ENCODE measurements around the gene UGT1A4. TPM values are rescaled to one million over a fixed set of nuclear protein-coding genes. Genes with fewer than 3 reads are reported as not detected.

Gene UGT1A4
- total and polyA plus RNA-seq, 9 of the 15 experiments (the other 6 are each of a cell fraction or from before 2014, with no cell fraction given): not detected

DNA sequence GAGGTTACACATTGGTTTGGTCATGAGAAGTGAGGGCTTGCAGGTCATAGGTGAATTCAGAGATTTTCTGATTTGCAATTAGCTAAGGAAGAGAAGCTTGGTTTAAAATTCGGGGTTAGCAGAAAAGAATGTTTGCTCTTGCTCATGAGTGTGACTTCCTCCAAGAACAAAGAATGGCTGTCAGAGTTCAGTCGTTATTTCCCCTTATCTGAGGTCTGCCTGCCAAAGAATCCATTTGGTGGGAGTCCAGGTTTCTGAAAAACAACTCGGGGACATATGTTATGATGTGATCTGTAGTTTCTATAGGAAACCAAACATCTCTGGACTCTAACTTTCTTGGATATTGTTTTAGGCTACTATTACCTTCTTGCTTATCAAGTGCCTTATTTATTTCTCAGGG, 29.0 kb upstream of the UGT1A4 start:
- CTCF ChIA-PET (ENCODE audit: low intra/inter-chr PET ratio): no interaction called here
- Histone ChIP-seq H3K79me2 (ENCODE audit: control insufficient read depth, insufficient read depth, low read length) (no peaks in the 10 kb centered on the region), H3K4me2 (ENCODE audit: insufficient read depth, low read length) (no peak overlapping the region), H4K20me1 (replicated peaks; ENCODE audit: control insufficient read depth, insufficient read depth, low read length) (no peaks in the 10 kb centered on the region; the same call in 1 of the 2 replicates), H3K27me3 (ENCODE audit: control insufficient read depth in 2 of 2, insufficient read depth in 2 of 2, low read length in 2 of 2) (peaks cover 0 to 8% of the 10 kb centered on the region in 2 experiments; a peak in 3 of 5 replicates), H2AFZ (ENCODE audit: low read depth, low read length) (no peak overlapping the region), H3K27ac (ENCODE audit: extremely low read depth, low read depth, low read length) (no peak overlapping the region), H3K4me1 (replicated peaks in 1 of 2; ENCODE audit: control insufficient read depth in 2 of 2, insufficient read depth in 2 of 2, low read length in 2 of 2) (no peaks in the 10 kb centered on the region), H3K36me3 (ENCODE audit: control insufficient read depth, insufficient read depth, low read length) (no peaks in the 10 kb centered on the region), H3K9me1 (ENCODE audit: control insufficient read depth, insufficient read depth, low read length) (no peaks in the 10 kb centered on the region), H3K9me3 (replicated peaks; ENCODE audit: control insufficient read depth, insufficient read depth, low read depth, low read length) (no peaks in the 10 kb centered on the region), H3K9ac (ENCODE audit: insufficient read depth in 1 of 2, low read depth in 2 of 2, low read length in 2 of 2) (no peak overlapping the region), H3K4me3 (no peak overlapping the region)
- DNase-seq (ENCODE audit: extremely low read depth in 1 of 4, low spot score in 3 of 4) (no peak), FAIRE-seq (no peak), ATAC-seq (no peak)
- POLR2A ChIA-PET: no interaction called here
- 3% methylated on average over 3 of the region's 3 CpGs for WGBS (ENCODE audit: insufficient coverage, low coverage, missing lambda C conversion rate)
- BruUV-seq (replicated peaks): no TSS peak
- in situ Hi-C loops (cut with MboI) (no loop called here), intact Hi-C loops (cut with micrococcal nuclease) (no loop called here)
- TF ChIP-seq, protein P1, sequence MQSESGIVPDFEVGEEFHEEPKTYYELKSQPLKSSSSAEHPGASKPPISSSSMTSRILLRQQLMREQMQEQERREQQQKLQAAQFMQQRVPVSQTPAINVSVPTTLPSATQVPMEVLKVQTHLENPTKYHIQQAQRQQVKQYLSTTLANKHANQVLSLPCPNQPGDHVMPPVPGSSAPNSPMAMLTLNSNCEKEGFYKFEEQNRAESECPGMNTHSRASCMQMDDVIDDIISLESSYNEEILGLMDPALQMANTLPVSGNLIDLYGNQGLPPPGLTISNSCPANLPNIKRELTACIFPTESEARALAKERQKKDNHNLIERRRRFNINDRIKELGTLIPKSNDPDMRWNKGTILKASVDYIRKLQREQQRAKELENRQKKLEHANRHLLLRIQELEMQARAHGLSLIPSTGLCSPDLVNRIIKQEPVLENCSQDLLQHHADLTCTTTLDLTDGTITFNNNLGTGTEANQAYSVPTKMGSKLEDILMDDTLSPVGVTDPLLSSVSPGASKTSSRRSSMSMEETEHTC (IDR thresholded peaks at IDR 0.05): no peak
- TF ChIP-seq LCOR (CRISPR knock-in tag; IDR thresholded peaks at IDR 0.05) (no peak), ZC3H8 (IDR thresholded peaks at IDR 0.05) (no peak), ELF2 (CRISPR knock-in tag; IDR thresholded peaks at IDR 0.05) (no peak), DDX20 (tag; IDR thresholded peaks at IDR 0.05; ENCODE audit: low read depth) (no peak), CBX2 (IDR thresholded peaks at IDR 0.05; ENCODE audit: insufficient read depth, low read length, poor library complexity, severe bottlenecking) (no peak), FOXJ2 (tag; IDR thresholded peaks at IDR 0.05) (no peak), MAZ (CRISPR knock-in tag; conservative IDR thresholded peaks at IDR 0.05 in 1 of 2, IDR thresholded peaks at IDR 0.05 in 1 of 2) (no peak), LEF1 (IDR thresholded peaks at IDR 0.05) (no peak), KLF16 (IDR thresholded peaks at IDR 0.05) (no peak), RAD21 (CRISPR knock-in tag; conservative IDR thresholded peaks at IDR 0.05 in 1 of 2, IDR thresholded peaks at IDR 0.05 in 1 of 2) (no peak)
- TF ChIP-seq, protein P2, sequence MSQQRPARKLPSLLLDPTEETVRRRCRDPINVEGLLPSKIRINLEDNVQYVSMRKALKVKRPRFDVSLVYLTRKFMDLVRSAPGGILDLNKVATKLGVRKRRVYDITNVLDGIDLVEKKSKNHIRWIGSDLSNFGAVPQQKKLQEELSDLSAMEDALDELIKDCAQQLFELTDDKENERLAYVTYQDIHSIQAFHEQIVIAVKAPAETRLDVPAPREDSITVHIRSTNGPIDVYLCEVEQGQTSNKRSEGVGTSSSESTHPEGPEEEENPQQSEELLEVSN (IDR thresholded peaks at IDR 0.05; ENCODE audit: borderline replicate concordance in 1 of 2, extremely low read depth in 1 of 2, insufficient read depth in 1 of 2, insufficient read length in 1 of 2, low read depth in 1 of 2, low read length in 1 of 2, poor library complexity in 1 of 2, severe bottlenecking in 1 of 2): no peak
- TF ChIP-seq, protein P3, sequence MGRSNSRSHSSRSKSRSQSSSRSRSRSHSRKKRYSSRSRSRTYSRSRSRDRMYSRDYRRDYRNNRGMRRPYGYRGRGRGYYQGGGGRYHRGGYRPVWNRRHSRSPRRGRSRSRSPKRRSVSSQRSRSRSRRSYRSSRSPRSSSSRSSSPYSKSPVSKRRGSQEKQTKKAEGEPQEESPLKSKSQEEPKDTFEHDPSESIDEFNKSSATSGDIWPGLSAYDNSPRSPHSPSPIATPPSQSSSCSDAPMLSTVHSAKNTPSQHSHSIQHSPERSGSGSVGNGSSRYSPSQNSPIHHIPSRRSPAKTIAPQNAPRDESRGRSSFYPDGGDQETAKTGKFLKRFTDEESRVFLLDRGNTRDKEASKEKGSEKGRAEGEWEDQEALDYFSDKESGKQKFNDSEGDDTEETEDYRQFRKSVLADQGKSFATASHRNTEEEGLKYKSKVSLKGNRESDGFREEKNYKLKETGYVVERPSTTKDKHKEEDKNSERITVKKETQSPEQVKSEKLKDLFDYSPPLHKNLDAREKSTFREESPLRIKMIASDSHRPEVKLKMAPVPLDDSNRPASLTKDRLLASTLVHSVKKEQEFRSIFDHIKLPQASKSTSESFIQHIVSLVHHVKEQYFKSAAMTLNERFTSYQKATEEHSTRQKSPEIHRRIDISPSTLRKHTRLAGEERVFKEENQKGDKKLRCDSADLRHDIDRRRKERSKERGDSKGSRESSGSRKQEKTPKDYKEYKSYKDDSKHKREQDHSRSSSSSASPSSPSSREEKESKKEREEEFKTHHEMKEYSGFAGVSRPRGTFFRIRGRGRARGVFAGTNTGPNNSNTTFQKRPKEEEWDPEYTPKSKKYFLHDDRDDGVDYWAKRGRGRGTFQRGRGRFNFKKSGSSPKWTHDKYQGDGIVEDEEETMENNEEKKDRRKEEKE (IDR thresholded peaks at IDR 0.05; ENCODE audit: borderline replicate concordance in 1 of 2, control insufficient read depth in 1 of 2, low read depth in 2 of 2, low read length in 1 of 2): no peak

All from K562 (cell line).